ENCODE results near the gene TMEM150B. TPM values are rescaled to one million over a fixed set of nuclear protein-coding genes. Genes with fewer than 3 reads are reported as not detected.
A peak's percentile ranks its signal among the peaks of the same experiment; 100 is the strongest.

Gene TMEM150B
- total and polyA plus RNA-seq, 2 experiments from 2014 or later, result 0.29 TPM; not detected in 1

GRCh38 chr19:55353803-55354697 lies 28.9 kb upstream of the TMEM150B start:
- no peak overlapping the region for H3K27ac ChIP-seq (ENCODE audit: low read depth)
- H3F3A ChIP-seq (replicated peaks; ENCODE audit: low read depth), result peaks cover 19% of the 10 kb centered on the region
- DNase-seq (ENCODE audit: low spot score) (peak; percentile 89), ATAC-seq (peak; percentile 80)
- Mint-ChIP-seq H3K36me3 (ENCODE audit: low read depth) (no peaks in the 10 kb centered on the region), H3K27me3 (ENCODE audit: insufficient read depth, low read depth, poor library complexity) (peaks cover 67% of the 10 kb centered on the region), H3K4me1 (peaks cover 38% of the 10 kb centered on the region), H3K4me3 (peak overlapping the region; percentile 72), H3K9me3 (no peaks in the 10 kb centered on the region), H3K27ac (no peak overlapping the region)
- H4K20me1 ChIP-seq (replicated peaks; ENCODE audit: insufficient read depth), result no peaks in the 10 kb centered on the region
- H3K9me2 ChIP-seq (ENCODE audit: insufficient read depth), result no peaks in the 10 kb centered on the region
- H3K36me3 ChIP-seq (ENCODE audit: insufficient read depth), result no peaks in the 10 kb centered on the region
- peaks cover 28% of the 10 kb centered on the region for H3K4me1 ChIP-seq (ENCODE audit: insufficient read depth)
- H3K27me3 ChIP-seq (ENCODE audit: insufficient read depth), result peaks cover 63% of the 10 kb centered on the region
- peak overlapping the region; percentile 90 for H2AFZ ChIP-seq
- H3K4me3 ChIP-seq, result peak overlapping the region; percentile 75
- H3K79me2 ChIP-seq (replicated peaks; ENCODE audit: insufficient read depth), result no peaks in the 10 kb centered on the region
- no peak for TF ChIP-seq ZNF462 (CRISPR knock-in tag; IDR thresholded peaks at IDR 0.05)
- TF ChIP-seq, protein P1, sequence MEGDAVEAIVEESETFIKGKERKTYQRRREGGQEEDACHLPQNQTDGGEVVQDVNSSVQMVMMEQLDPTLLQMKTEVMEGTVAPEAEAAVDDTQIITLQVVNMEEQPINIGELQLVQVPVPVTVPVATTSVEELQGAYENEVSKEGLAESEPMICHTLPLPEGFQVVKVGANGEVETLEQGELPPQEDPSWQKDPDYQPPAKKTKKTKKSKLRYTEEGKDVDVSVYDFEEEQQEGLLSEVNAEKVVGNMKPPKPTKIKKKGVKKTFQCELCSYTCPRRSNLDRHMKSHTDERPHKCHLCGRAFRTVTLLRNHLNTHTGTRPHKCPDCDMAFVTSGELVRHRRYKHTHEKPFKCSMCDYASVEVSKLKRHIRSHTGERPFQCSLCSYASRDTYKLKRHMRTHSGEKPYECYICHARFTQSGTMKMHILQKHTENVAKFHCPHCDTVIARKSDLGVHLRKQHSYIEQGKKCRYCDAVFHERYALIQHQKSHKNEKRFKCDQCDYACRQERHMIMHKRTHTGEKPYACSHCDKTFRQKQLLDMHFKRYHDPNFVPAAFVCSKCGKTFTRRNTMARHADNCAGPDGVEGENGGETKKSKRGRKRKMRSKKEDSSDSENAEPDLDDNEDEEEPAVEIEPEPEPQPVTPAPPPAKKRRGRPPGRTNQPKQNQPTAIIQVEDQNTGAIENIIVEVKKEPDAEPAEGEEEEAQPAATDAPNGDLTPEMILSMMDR (conservative IDR thresholded peaks at IDR 0.05; ENCODE audit: low read depth in 2 of 2), result no peak
- TF ChIP-seq EZH2 (IDR thresholded peaks at IDR 0.05; ENCODE audit: low read depth, unreplicated experiment), result no peak
- no peak for TF ChIP-seq JUNB (IDR thresholded peaks at IDR 0.05; ENCODE audit: unreplicated experiment)
- TF ChIP-seq ZNF331 (CRISPR knock-in tag; IDR thresholded peaks at IDR 0.05; ENCODE audit: low read depth), result no peak
- peak overlapping the region; percentile 91 for H3K4me2 ChIP-seq

Data from GM23338 (cell line).